GM19467 (cell line): Measurements from ENCODE around the gene TMSB15C.
"Not testable (repeated sequence)": the region's sequence is repeated elsewhere in the genome, so short reads cannot be mapped to it uniquely, and the experiment has no call there.

Experiments used
- ATAC-seq: cut with Tn5 transposase; IDR thresholded peaks from one replicate; pipeline ENCODE4 v1.9.1; 2021; ENCODE audit warnings: mild to moderate bottlenecking, moderate library complexity; ENCODE audit not compliant: unreplicated experiment

TMSB15C gene

DNA sequence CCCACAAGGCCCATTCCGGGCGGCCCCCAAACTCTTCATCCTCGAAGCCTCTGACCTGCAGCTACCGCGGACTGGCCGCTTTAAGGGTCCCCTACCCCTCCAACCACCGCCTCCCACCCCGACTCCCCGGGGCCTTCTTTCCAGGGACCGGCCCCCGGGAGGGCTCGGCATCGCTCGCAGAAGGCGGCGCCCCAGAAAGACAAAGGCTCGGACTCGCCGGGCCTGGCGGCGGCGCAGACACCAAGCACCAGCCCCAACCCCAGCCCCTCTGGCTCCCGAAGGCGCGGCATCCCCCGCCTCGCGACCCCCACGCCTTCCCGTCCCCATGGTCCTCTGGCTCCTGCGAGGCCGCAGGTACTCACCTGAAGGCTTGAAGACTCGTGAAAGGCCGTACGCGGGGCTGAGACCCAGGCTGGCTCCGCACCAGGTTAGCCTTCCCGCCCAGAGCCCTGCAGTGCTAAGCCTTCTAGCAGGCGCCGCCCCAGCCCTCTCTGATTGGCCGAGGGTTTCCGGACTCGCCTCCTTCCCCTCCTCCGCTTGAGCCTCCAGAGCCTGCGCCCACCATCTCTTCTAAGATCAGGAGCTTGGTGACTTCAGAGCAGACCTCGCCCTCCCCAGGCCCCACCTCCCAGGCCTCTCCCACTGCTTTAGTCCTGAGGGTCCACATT, at the start of gene TMSB15C:
TMSB15C (minus strand) TSS at position 459 of the 668 bp plus-strand sequence.
- ATAC-seq, result peak; percentile 69

GRCh38 chrX:104122829-104123228, 46.8 kb upstream of the TMSB15C start:
- no peak for ATAC-seq

GRCh38 chrX:104118765-104119164, 42.7 kb upstream of the TMSB15C start:
- no peak for ATAC-seq

DNA sequence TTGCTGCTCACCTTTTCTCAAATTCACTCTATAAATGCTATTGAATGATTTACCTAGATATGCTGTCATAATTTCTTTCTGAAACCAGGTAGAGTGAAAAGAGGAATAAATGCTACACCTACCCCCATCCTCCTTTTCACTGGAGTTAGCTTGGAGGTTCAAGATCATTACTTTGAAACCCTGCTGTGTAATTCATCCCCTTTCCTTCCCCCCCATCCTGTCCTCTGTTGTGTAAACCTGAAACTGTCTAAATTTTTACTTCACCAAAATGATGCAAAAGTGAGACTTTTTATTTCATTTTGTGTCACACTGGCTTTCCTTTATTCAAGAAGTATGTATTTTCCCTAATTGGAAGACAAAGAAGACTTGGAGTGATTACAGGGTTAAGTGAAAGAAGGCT, 41.7 kb upstream of the TMSB15C start:
- no peak for ATAC-seq

DNA sequence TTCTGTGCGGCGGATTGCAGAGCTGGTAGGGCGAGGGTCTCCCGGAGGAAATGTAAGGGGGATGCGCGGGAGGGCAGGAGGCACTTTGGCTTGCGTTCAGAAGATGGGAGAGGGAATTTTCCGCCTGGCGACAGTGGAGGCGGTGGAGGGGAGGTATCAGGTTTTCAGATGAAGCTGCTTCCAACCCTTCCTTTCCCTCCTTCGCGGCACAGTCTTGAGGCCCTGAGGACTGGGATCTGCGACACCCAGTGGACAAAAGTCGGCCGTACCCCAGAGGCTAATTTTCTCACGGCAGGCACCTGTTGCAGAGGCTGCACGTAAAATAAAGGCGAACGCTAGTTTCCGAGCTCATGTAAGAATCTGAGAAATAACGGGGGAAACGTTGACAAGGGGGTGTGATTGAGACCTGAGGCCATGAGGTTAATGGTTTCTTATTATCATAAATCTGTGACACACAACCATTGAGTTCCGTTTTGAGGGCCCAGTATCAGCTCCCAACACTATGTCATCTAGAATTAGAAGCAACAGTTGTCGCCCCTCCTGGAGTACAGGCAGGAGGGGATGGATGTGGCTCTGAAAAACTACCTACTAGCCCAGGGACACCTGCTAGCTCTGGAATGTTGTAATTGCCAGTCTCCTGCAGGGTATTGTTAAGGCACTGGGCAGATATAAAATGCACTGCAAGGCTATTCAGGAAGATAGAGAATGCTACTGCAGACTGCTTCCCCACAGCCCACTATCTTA, 37.4 kb upstream of the TMSB15C start:
- peak; percentile 28 for ATAC-seq

DNA sequence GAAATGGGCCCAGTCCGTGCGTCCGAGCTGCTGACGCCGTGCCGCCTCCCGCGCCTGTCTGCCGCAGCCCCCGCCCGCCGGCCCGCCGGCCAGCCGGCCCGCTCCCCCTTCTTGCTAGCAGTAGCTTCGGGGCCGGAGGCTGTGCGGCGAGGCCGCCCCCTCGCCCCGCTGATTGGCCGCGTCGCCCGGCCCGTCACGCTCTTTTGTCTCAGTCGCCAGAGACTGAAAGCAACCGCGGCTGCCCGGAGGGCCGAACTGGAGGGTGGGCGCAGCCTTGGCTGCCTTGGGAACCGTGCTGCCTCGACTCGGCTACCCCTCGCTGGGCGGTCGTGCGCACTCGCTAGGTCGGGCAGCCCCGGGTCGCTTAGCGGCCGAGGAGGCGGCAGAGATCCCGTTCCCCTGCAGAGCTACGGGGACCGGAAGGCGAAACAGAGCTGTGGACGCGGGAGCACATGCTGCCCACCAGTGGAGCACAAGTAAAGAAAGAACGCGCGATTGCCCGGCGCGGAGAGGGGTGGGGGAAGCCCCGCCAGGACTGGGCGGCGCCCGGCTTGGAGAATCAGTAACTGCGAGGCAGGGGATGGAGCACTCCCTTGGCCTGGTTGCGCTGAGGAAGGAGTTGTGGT, 36.4 kb upstream of the TMSB15C start, which contains the start of gene ZCCHC18:
ZCCHC18 (plus strand) TSS at position 198 of the 626 bp plus-strand sequence. CDS start 1,589 bp downstream, outside the sequence.
- peak; percentile 70 for ATAC-seq

DNA sequence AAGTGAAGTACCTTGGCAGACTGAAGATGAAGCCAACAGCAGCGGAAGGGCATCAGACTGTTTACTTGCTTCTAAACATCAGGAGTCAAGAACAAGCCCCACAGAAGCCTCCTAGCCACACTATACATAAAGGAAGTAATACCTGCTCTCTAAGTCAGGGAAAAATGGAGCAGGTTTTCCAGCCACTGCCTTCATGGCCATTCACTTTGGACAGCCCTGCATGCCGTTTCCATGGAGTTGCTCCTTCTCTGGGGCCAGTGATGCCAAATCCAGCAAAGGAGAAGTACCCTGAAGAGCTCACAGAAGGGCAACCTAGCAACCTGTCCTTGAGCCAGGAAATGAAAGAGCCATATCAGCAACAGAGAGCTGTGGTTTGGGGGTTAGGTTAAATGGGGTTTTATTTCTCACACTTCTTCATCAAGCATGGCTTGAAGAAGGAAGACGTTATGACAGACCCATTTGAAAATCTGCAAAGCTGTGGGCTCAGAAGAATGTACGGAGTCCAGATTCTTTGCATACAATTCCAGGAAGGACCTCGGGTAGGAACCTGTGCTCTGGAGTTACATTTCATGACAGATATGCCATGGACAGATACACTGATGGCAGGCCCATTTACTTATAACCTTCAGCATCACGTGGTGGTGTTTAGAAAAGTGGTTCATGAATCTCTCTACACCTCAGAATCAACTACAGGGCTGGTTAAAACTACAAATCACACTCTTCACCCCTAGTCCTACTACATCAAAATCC, 34.6 kb upstream of the TMSB15C start:
- ATAC-seq, result peak; percentile 48

DNA sequence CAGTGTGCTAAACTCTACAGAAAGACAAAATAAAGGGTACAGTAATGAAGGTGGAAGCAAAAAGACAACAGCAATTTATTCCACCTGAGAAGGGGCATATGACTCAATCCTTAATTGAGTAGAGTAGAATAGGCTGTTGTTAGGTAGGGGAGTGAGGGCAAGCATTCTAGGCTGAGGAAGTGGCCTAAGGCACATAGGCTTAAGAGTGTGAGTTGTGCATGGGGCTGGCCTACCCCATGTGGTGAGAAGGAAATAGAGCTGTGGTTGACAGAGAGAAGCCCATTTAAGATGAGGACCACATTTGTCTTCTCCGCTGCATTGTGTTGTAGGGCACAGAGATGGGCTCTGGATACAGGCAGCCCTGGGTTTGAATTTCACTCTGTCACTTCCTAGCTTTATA, 32.9 kb upstream of the TMSB15C start:
- no peak for ATAC-seq

DNA sequence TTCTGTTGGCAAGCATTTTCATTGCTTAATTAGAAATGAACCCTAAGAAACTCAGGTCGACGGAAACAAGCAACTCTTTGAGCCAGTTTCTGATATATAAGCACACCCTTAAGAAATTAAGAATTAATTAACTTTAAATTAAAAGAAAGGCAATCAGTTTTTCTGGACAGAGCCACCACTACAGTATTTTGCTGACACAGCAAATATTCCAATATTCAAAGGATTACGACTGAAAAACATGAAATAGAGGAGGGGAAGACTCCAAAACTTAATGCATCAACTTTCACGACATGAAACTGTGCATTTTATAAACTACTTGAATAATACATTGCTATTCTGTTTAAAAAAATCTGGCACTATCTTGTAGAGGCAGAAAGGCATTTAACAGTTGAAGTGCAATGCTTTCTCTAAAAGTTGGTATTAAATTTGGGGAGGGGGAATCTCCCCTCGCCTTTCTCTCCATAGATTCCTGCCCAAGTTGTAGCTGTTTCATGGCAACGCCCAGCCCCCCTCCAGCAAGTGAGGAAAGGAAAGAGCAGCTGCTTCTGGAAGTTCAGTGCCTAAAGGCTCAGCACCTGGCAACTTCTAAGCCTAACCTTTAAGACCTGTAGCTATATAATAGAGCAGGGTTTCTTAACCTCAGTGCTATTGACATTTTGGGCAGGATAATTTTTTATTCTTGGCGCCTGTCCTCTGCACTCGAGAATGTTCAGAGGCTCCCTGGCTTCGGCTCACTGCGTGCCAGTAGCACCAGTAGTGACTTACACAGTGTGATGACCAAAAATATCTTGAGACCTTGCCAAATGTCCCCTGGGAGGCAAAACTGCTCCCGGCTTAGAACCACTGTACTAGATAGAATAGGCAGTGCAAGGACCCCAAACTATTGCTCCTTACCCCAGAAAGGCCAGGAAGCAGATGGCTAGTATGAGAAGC, 29.6 kb upstream of the TMSB15C start:
- ATAC-seq, result no peak

- no peak for ATAC-seq
Observed at GRCh38 chrX:104104676-104105075, 28.6 kb upstream of the TMSB15C start.

DNA sequence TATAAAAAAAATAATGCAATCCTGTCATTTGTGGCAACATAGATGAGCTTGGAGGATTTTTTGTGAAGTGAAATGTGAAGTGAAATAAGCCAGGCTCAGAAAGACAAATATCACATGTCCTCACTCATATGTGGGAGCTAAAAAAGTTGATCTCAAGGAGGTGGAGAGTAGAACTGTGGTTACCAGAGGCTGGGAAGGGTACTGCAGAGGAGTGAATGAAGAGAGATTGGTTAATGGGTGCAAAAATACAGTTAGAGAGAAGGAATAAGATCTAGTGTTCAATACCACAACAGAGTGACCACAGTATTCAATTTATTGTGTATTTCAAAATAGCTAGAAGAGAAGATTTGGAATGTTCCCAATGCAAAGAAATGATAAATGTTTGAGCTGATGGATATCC, 22.9 kb upstream of the TMSB15C start:
- no peak for ATAC-seq

GRCh38 chrX:104098151-104098808, 22.2 kb upstream of the TMSB15C start:
- peak; percentile 80 for ATAC-seq

DNA sequence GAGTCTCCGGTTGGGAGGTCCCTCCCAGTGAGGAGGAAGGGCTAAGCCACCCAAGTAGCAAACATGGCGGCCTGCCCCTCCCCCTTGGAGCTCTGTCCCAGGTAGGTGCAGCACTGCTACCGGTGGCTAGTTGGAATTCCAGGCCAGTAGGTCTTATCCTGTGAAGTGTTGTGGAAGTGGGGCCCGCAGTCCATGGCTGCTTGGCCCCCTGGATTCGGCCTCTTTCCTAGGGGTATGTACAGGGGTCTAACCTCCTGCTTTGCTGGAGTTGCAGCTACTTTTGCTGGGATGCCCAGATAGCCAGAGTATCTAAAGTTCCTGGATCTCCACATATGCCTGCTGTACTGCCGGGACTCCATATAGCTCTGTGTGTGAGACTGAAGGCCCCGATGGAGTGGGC, 9.9 kb upstream of the TMSB15C start:
- ATAC-seq, result no peak

GRCh38 chrX:104085477-104085876, 9.4 kb upstream of the TMSB15C start:
- no peak for ATAC-seq

DNA sequence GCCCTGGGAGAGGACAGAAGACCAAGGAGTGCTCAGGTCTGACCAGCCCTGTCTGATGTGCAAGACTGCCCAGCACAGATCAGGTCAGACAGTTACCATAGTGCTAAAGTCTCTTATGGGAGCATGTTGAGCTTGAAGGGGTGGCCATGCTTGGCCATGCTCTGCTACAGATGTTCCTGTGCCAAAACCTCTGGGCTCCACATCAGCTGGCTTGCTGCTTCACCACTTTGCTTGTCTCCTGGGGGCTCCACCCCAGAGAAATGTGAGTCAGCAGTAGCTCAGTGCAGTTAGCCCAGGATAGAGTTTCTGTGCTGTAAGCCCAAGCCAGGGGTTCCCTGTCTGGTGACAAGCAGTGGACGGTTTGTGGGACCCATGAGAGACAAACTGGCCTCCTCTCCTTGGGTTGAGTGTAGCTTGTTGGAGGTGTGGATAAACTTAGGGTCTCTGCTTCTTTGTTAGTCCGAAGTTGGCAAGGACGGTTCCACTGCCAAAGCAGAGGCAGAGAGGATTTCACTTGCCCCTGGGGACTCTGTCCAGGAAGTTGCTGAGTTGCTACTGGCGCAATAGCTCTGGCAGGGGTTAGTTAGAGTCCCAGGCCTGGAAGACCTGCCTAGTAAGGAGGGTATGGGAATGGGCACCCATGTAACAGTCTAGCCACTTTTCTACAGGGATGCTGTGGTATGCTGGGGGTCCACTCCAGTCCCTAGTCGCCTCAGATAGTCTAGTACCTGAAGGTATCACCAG, 8.7 kb upstream of the TMSB15C start:
- ATAC-seq, result no peak

DNA sequence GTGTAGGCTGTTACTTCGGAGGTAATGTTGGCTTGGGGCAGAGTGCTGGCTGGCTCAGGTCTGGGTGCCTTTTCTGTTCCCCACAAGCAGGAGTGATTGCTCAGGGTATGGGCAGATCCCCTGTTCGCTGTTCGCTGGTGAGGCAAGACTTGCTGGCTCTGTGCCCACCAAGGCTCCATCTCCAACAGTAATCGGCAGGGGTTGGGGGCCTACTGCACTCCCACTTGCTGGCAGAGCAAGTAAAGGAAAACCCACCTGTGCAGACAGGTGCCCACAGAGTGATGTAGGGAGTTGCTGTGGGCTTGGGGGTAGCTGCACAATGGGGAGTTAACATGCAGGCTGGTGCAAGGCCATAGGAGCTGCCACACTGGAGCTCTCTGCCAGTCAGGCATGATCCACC, 8.0 kb upstream of the TMSB15C start:
- no peak for ATAC-seq

- ATAC-seq, result not testable (repeated sequence)
Observed at GRCh38 chrX:104077854-104078253, 1.8 kb upstream of the TMSB15C start.

DNA sequence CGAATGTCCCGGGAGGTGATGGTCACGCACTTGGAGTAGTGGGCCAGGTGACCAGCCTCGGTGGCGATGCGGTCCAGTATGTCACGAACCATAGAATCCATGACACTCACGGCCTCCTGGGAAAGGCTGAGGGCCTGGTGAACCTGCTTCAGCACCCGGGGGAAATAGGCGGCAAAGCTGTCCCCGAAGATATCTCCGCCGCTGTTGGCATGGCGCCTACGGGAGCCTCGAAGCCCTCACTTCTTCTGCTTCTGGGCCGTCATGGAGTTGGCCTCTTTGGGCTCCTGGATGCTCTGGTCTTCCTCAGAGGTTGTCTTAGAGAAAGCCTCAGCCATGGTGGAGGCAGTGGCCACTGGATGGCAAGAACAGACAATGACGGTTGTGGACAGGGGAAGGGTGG, 13.4 kb downstream of the TMSB15C start:
- ATAC-seq, result not testable (repeated sequence)

DNA sequence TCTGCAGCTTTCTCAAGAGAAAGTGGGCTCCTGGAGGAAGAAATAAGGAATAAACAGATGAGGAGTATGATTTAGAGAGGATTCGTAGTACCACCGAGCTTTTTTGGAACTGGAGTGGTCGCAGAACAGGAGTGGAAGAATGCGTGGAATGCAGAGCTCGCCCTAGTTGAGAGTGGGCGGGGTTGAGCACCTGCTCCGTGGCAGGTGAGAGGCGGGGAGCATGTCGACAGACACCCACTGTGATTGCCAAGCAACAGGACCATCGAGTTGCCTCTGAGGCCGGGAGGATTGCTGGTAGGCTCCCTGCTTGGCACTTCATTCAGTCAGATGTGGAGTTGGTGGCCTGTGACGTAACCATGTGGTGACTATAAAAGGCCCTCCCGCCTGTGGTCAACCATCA, 21.1 kb downstream of the TMSB15C start:
- ATAC-seq, result not testable (repeated sequence)
